Chondrocyte (in vitro differentiated cells): ENCODE data around the gene IFIT1B. TPM values are rescaled to one million over a fixed set of nuclear protein-coding genes. Genes with fewer than 3 reads are reported as not detected.

Experiments
- DNase-seq: peaks from one replicate; pipeline ENCODE4 v3.0.0; 2021; ENCODE audit warnings: mixed read lengths, low spot score
- H3K27ac Mint-ChIP-seq: one replicate; pipeline ENCODE4 v1.8.0; 2021; ENCODE audit warnings: mild to moderate bottlenecking, moderate library complexity, mixed read lengths; ENCODE audit not compliant: unreplicated experiment
- H3K27me3 Mint-ChIP-seq: 2 replicates; pipeline ENCODE4 v1.8.0; 2021; ENCODE audit warnings: low read depth, mixed read lengths
- H3K36me3 Mint-ChIP-seq: 2 replicates; pipeline ENCODE4 v1.8.0; 2021; ENCODE audit warnings: low read depth, mixed read lengths
- H3K4me1 Mint-ChIP-seq: 2 replicates; pipeline ENCODE4 v1.8.0; 2021; ENCODE audit warnings: low read depth, mild to moderate bottlenecking, mixed read lengths
- H3K4me3 Mint-ChIP-seq: one replicate; pipeline ENCODE4 v1.8.0; 2021; ENCODE audit warnings: mild to moderate bottlenecking, moderate library complexity, mixed read lengths; ENCODE audit not compliant: unreplicated experiment
- H3K9me3 Mint-ChIP-seq: 2 replicates; pipeline ENCODE4 v1.8.0; 2021; ENCODE audit warnings: low read depth, mixed read lengths
- total RNA-seq: library from RNA; stranded (reverse); gene quantifications from 3 replicates; pipeline ENCODE4 v1.2.1, GENCODE V29; 2021
- TF ChIP-seq, protein P1 (sequence below): fragments of 200-600 bp; sonication (generic); IDR thresholded peaks from 2 replicates; pipeline ENCODE4 v1.5.0; 2021; ENCODE audit warnings: antibody characterized with exemption, mild to moderate bottlenecking, moderate library complexity

Gene IFIT1B
- total RNA-seq, 1 donor from 2014 or later: not detected

DNA sequence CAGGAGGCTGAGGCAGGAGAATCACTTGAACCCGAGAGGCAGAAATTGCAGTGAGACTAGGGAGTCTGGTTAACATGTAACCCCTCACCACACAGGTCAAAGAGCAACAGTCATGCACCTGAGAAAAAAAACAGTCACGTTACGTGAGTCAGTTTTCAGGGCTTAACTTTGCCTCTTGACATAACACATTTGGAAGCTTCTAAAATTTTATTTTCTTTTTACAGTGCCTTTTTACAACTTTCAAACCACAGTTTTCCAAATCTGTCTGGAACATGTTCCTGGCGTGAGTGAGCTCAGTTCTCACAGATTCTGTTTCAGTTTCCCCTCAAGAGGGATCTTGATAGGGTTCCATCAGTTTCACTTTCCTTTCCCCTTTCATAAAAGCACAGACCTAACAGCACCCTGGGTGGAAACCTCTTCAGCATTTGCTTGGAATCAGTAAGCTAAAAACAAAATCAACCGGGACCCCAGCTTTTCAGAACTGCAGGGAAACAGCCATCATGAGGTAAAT lies 45.7 kb upstream of the IFIT1B start:
- Mint-ChIP-seq H3K4me1 (peaks cover 51% of the 10 kb centered on the region), H3K27me3 (no peaks in the 10 kb centered on the region), H3K4me3 (peak overlapping the region; percentile 65)

DNA sequence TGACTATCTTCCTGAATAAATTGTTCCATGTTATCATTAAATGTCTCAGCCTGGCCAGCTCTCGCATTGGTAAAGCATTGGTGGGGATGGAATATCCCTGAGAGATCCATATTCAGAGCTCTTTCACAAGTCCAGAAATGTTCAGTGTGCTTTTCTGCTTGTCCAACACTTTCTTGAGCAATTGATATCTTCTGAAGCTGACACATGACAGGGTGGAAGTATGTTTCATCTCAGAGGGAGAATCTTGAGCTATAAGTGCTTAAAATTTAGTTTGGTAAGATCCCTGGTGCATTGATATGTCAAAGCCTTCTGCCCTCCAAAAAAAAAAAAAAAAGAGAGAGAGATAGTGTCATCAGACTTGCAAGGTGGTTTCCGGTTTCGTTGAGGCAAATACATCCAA lies 42.6 kb upstream of the IFIT1B start:
- Mint-ChIP-seq H3K36me3 (peaks cover 6% of the 10 kb centered on the region), H3K27me3 (no peaks in the 10 kb centered on the region), H3K27ac (no peak overlapping the region), H3K4me1 (peaks cover 32% of the 10 kb centered on the region), H3K9me3 (no peaks in the 10 kb centered on the region), H3K4me3 (no peak overlapping the region)
- TF ChIP-seq, protein P1, sequence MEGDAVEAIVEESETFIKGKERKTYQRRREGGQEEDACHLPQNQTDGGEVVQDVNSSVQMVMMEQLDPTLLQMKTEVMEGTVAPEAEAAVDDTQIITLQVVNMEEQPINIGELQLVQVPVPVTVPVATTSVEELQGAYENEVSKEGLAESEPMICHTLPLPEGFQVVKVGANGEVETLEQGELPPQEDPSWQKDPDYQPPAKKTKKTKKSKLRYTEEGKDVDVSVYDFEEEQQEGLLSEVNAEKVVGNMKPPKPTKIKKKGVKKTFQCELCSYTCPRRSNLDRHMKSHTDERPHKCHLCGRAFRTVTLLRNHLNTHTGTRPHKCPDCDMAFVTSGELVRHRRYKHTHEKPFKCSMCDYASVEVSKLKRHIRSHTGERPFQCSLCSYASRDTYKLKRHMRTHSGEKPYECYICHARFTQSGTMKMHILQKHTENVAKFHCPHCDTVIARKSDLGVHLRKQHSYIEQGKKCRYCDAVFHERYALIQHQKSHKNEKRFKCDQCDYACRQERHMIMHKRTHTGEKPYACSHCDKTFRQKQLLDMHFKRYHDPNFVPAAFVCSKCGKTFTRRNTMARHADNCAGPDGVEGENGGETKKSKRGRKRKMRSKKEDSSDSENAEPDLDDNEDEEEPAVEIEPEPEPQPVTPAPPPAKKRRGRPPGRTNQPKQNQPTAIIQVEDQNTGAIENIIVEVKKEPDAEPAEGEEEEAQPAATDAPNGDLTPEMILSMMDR: no peak
- DNase-seq: no peak

More for the DNA sequence above, 45.7 kb upstream of the IFIT1B start:
- TF ChIP-seq, protein P1: no peak
- DNase-seq: no peak
- H3K36me3 Mint-ChIP-seq: no peaks in the 10 kb centered on the region
- H3K27ac Mint-ChIP-seq: peak overlapping the region; percentile 96
- H3K9me3 Mint-ChIP-seq: no peaks in the 10 kb centered on the region

DNA sequence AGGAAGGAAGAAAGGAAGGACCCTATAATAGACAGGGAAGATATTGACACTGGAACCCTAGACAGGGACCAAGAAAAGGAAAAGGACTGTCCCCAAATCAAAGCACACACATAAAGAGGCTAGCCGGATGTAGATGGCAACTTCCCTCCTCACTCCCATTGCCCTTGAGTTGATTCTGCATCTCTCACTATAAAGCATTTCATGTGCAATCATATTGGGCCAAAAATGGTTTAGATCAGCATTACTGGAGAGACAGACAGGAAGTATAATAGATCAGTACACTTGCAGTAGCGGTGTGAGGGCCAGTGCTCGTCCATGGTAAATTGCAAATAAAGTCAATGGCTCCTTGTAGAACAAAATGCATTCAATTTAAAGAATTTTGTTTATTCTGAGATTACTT lies 41.6 kb upstream of the IFIT1B start:
- Mint-ChIP-seq H3K27me3 (no peaks in the 10 kb centered on the region), H3K36me3 (peaks cover 6% of the 10 kb centered on the region), H3K4me3 (no peak overlapping the region), H3K4me1 (peaks cover 29% of the 10 kb centered on the region), H3K27ac (no peak overlapping the region), H3K9me3 (no peaks in the 10 kb centered on the region)
- TF ChIP-seq, protein P1: no peak
- no peak for DNase-seq

DNA sequence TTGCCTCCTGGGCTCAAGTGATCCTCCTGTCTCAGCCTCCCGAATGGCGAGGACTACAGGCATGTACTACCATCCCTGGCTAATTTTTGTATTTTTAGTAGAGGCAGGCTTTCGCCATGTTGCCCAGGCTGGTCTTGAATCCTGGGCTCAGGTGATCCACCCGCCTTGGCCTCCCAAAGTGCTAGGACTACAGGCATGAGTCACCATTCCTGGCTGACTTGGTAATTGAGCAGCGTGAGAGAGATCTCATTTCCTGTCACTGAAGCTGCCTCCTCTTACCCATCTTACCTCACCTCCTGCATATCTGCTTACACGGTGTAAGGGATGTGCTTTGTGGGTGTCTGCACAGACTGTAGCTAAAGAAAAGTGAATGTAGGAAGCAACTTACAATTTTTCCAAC lies 40.4 kb upstream of the IFIT1B start:
- TF ChIP-seq, protein P1: no peak
- DNase-seq: no peak
- peaks cover 22% of the 10 kb centered on the region for H3K4me1 Mint-ChIP-seq
- H3K36me3 Mint-ChIP-seq: peaks cover 6% of the 10 kb centered on the region
- no peak overlapping the region for H3K27ac Mint-ChIP-seq
- no peaks in the 10 kb centered on the region for H3K9me3 Mint-ChIP-seq
- H3K27me3 Mint-ChIP-seq: no peaks in the 10 kb centered on the region
- no peak overlapping the region for H3K4me3 Mint-ChIP-seq

DNA sequence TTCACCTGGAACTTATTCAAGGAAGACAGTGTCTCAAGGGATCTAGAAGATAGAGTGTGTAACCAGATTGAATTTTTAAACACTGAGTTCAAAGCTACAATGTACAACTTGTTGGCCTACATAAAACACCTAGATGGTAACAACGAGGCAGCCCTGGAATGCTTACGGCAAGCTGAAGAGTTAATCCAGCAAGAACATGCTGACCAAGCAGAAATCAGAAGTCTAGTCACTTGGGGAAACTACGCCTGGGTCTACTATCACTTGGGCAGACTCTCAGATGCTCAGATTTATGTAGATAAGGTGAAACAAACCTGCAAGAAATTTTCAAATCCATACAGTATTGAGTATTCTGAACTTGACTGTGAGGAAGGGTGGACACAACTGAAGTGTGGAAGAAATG lies 39.1 kb upstream of the IFIT1B start:
- TF ChIP-seq, protein P1: no peak
- H3K27ac Mint-ChIP-seq: no peak overlapping the region
- H3K4me3 Mint-ChIP-seq: no peak overlapping the region
- no peaks in the 10 kb centered on the region for H3K9me3 Mint-ChIP-seq
- DNase-seq: no peak
- no peaks in the 10 kb centered on the region for H3K27me3 Mint-ChIP-seq
- peaks cover 14% of the 10 kb centered on the region for H3K4me1 Mint-ChIP-seq
- peaks cover 6% of the 10 kb centered on the region for H3K36me3 Mint-ChIP-seq
